ENCODE measurements around the gene ROM1. TPM values are rescaled to one million over a fixed set of nuclear protein-coding genes. Genes with fewer than 3 reads are reported as not detected.

ROM1 gene
- total RNA-seq, 1 experiment from 2014 or later: 2.7 TPM

Small RNA genes within 50 kb of the gene (microRNA-seq; reads per million reads assigned to microRNA genes)
- gene MIR6747 (ENCODE audit: unreplicated experiment): 1.3 reads per million

Other genes starting within 250 kb of the ROM1 start
- 1.1 TPM for gene SCGB1A1, start 194.2 kb upstream of the ROM1 start, total RNA-seq (2021; ENCODE audit: unreplicated experiment)
- gene AHNAK, start 66.5 kb upstream of the ROM1 start, total RNA-seq (2021; ENCODE audit: unreplicated experiment): 844 TPM
- gene EEF1G, start 39.4 kb upstream of the ROM1 start, total RNA-seq (2021; ENCODE audit: unreplicated experiment): 1,119 TPM
- 19.9 TPM for gene TUT1, start 21.7 kb upstream of the ROM1 start, total RNA-seq (2021; ENCODE audit: unreplicated experiment)
- gene MTA2, start 11.4 kb upstream of the ROM1 start, total RNA-seq (2021; ENCODE audit: unreplicated experiment): 163 TPM
- 88.8 TPM for gene EML3, start 482 bp upstream of the ROM1 start, total RNA-seq (2021; ENCODE audit: unreplicated experiment)
- gene B3GAT3, start 8.7 kb downstream of the ROM1 start, total RNA-seq (2021; ENCODE audit: unreplicated experiment): 68.2 TPM
- gene GANAB, start 33.4 kb downstream of the ROM1 start, total RNA-seq (2021; ENCODE audit: unreplicated experiment): 415 TPM
- gene INTS5, start 40.0 kb downstream of the ROM1 start, total RNA-seq (2021; ENCODE audit: unreplicated experiment): 22.0 TPM
- 96.7 TPM for gene C11orf98, start 52.0 kb downstream of the ROM1 start, total RNA-seq (2021; ENCODE audit: unreplicated experiment)
- 36.9 TPM for gene CSKMT, start 52.1 kb downstream of the ROM1 start, total RNA-seq (2021; ENCODE audit: unreplicated experiment)
- gene UQCC3, start 58.4 kb downstream of the ROM1 start, total RNA-seq (2021; ENCODE audit: unreplicated experiment): 7.4 TPM
- 15.5 TPM for gene LBHD1, start 59.0 kb downstream of the ROM1 start, total RNA-seq (2021; ENCODE audit: unreplicated experiment)
- 105 TPM for gene UBXN1, start 65.8 kb downstream of the ROM1 start, total RNA-seq (2021; ENCODE audit: unreplicated experiment)
- gene LRRN4CL, start 76.3 kb downstream of the ROM1 start, total RNA-seq (2021; ENCODE audit: unreplicated experiment): 0.13 TPM
- gene BSCL2, start 94.2 kb downstream of the ROM1 start, total RNA-seq (2021; ENCODE audit: unreplicated experiment): 82.1 TPM
- gene GNG3, start 94.4 kb downstream of the ROM1 start, total RNA-seq (2021; ENCODE audit: unreplicated experiment): not detected
- 47.3 TPM for gene HNRNPUL2, start 114.2 kb downstream of the ROM1 start, total RNA-seq (2021; ENCODE audit: unreplicated experiment)
- gene TTC9C, start 115.2 kb downstream of the ROM1 start, total RNA-seq (2021; ENCODE audit: unreplicated experiment): 39.4 TPM
- gene ZBTB3, start 140.9 kb downstream of the ROM1 start, total RNA-seq (2021; ENCODE audit: unreplicated experiment): 12.9 TPM
- gene POLR2G, start 148.3 kb downstream of the ROM1 start, total RNA-seq (2021; ENCODE audit: unreplicated experiment): 114 TPM
- 32.6 TPM for gene TAF6L, start 158.1 kb downstream of the ROM1 start, total RNA-seq (2021; ENCODE audit: unreplicated experiment)
- 50.9 TPM for gene TMEM179B, start 174.1 kb downstream of the ROM1 start, total RNA-seq (2021; ENCODE audit: unreplicated experiment)
- gene TMEM223, start 178.7 kb downstream of the ROM1 start, total RNA-seq (2021; ENCODE audit: unreplicated experiment): 20.1 TPM
- 56.7 TPM for gene NXF1, start 192.2 kb downstream of the ROM1 start, total RNA-seq (2021; ENCODE audit: unreplicated experiment)
- gene STX5, start 218.8 kb downstream of the ROM1 start, total RNA-seq (2021; ENCODE audit: unreplicated experiment): 31.4 TPM
- not detected for gene TEX54, start 219.6 kb downstream of the ROM1 start, total RNA-seq (2021; ENCODE audit: unreplicated experiment)
- 62.9 TPM for gene WDR74, start 226.3 kb downstream of the ROM1 start, total RNA-seq (2021; ENCODE audit: unreplicated experiment)

All from Panc1 (cell line).